Suprapubic skin (tissue), 4 donors: ENCODE measurements around the gene ZNF724. TPM values are rescaled to one million over a fixed set of nuclear protein-coding genes. Genes with fewer than 3 reads are reported as not detected.
"Not testable (repeated sequence)": the region's sequence is repeated elsewhere in the genome, so short reads cannot be mapped to it uniquely, and the experiment has no call there.

Experiments
- DNase-seq, 2 donors: peaks; one replicate each; pipeline ENCODE4 v3.0.0-alpha.2; 2019; ENCODE audit warnings: low spot score in 2 of 2
- H3K27ac ChIP-seq: fragments of 200-600 bp; sonication (generic); one replicate; pipeline ENCODE4 v1.5.1; 2019
- H3K27me3 ChIP-seq: fragments of 200-600 bp; sonication (generic); one replicate; pipeline ENCODE4 v1.5.1; 2019
- H3K36me3 ChIP-seq: fragments of 200-600 bp; sonication (generic); one replicate; pipeline ENCODE4 v1.5.1; 2019
- H3K4me1 ChIP-seq: fragments of 200-600 bp; sonication (generic); one replicate; pipeline ENCODE4 v1.5.1; 2019
- H3K4me3 ChIP-seq: fragments of 200-600 bp; sonication (generic); one replicate; pipeline ENCODE4 v1.5.1; 2019; ENCODE audit warnings: mild to moderate bottlenecking
- H3K9me3 ChIP-seq: fragments of 200-600 bp; sonication (generic); one replicate; pipeline ENCODE4 v1.5.1; 2019
- CTCF ChIP-seq, 2 donors: fragments of 200-600 bp in 1 of 2; fragments of 450-650 bp in 1 of 2; sonication (generic) in 1 of 2; IDR thresholded peaks; one replicate each; pipeline ENCODE4 v1.5.1; 2016 to 2019; ENCODE audit warnings: antibody characterized with exemption in 2 of 2, mild to moderate bottlenecking in 1 of 2, moderate library complexity in 1 of 2
- EP300 ChIP-seq: sonication (generic); formaldehyde crosslinking; IDR thresholded peaks from one replicate; pipeline ENCODE4 v1.6.1; 2017; ENCODE audit warnings: antibody characterized with exemption
- POLR2A ChIP-seq, 2 donors: fragments of 450-650 bp; IDR thresholded peaks; one replicate each; pipeline ENCODE4 v1.6.1; 2017; ENCODE audit warnings: antibody characterized with exemption in 2 of 2, mild to moderate bottlenecking in 2 of 2, moderate library complexity in 2 of 2
- POLR2AphosphoS5 ChIP-seq, 3 donors: sonication (generic); formaldehyde crosslinking; IDR thresholded peaks; one replicate each; pipeline ENCODE4 v1.6.1; 2017; ENCODE audit warnings: antibody characterized with exemption in 3 of 3
- WGBS: methylation state at CpG from one replicate; pipeline ENCODE4 v1.1.5; 2018; 5-methylcytosine and 5-hydroxymethylcytosine counted together
- total RNA-seq, 4 donors: library from RNA; depleted of rRNA; stranded (reverse); fragments of >200 nt; gene quantifications; one replicate each; pipeline ENCODE4 v1.1.0, GENCODE V29; 2016

Gene ZNF724
- total RNA-seq, 4 donors from 2014 or later = 2.3 to 3.9 (median 3.3) TPM

GRCh38 chr19:23285948-23286347, 35.8 kb upstream of the ZNF724 start:
- no peak for DNase-seq
- H3K36me3 ChIP-seq = no peaks in the 10 kb centered on the region
- H3K4me3 ChIP-seq = no peak overlapping the region
- H3K27ac ChIP-seq = no peak overlapping the region
- TF ChIP-seq EP300 (no peak), POLR2A (IDR thresholded peaks at IDR 0.05) (no peak), POLR2AphosphoS5 (IDR thresholded peaks at IDR 0.05) (no peak), CTCF (IDR thresholded peaks at IDR 0.05) (no peak)
- no peaks in the 10 kb centered on the region for H3K4me1 ChIP-seq
- H3K27me3 ChIP-seq = no peaks in the 10 kb centered on the region
- 96% methylated on average over 1 of the region's 1 CpG for WGBS
- no peaks in the 10 kb centered on the region for H3K9me3 ChIP-seq

- H3K27me3 ChIP-seq, H3K4me3 ChIP-seq, H3K27ac ChIP-seq, H3K9me3 ChIP-seq, H3K4me1 ChIP-seq, DNase-seq, H3K36me3 ChIP-seq: not testable (repeated sequence)
- WGBS = 84% methylated on average over 2 of the region's 2 CpGs
Observed at GRCh38 chr19:23285326-23285725, 35.1 kb upstream of the ZNF724 start.

GRCh38 chr19:23283925-23284324, 33.7 kb upstream of the ZNF724 start:
- H3K36me3 ChIP-seq = no peaks in the 10 kb centered on the region
- 16% methylated on average over 6 of the region's 6 CpGs for WGBS
- H3K27me3 ChIP-seq = no peaks in the 10 kb centered on the region
- no peak for DNase-seq
- TF ChIP-seq POLR2A (IDR thresholded peaks at IDR 0.05) (no peak), CTCF (IDR thresholded peaks at IDR 0.05) (peak; percentile 44 to 65)
- H3K27ac ChIP-seq = no peak overlapping the region
- no peaks in the 10 kb centered on the region for H3K4me1 ChIP-seq
- no peak overlapping the region for H3K4me3 ChIP-seq
- no peaks in the 10 kb centered on the region for H3K9me3 ChIP-seq

GRCh38 chr19:23281663-23282276, 31.6 kb upstream of the ZNF724 start:
- no peak for DNase-seq
- WGBS = 89% methylated on average over 4 of the region's 4 CpGs
- Histone ChIP-seq H3K36me3 (no peaks in the 10 kb centered on the region), H3K27me3 (no peaks in the 10 kb centered on the region), H3K4me3 (no peak overlapping the region), H3K27ac (no peak overlapping the region), H3K9me3 (no peaks in the 10 kb centered on the region), H3K4me1 (no peaks in the 10 kb centered on the region)
- no peak for TF ChIP-seq POLR2AphosphoS5 (IDR thresholded peaks at IDR 0.05)
- TF ChIP-seq CTCF (IDR thresholded peaks at IDR 0.05) = no peak
- TF ChIP-seq EP300 = no peak
- no peak for TF ChIP-seq POLR2A (IDR thresholded peaks at IDR 0.05)

- not testable (repeated sequence) for H3K4me1 ChIP-seq, H3K9me3 ChIP-seq, H3K36me3 ChIP-seq, DNase-seq, H3K4me3 ChIP-seq, H3K27me3 ChIP-seq, H3K27ac ChIP-seq
- WGBS = 54% methylated on average over 3 of the region's 3 CpGs
Observed at GRCh38 chr19:23278118-23278517, 27.9 kb upstream of the ZNF724 start.

- peak; percentile 95 to 96 for DNase-seq
Observed at GRCh38 chr19:23273590-23274412, 23.6 kb upstream of the ZNF724 start.

More at GRCh38 chr19:23273590-23274412, 23.6 kb upstream of the ZNF724 start:
- Histone ChIP-seq H3K9me3 (no peaks in the 10 kb centered on the region), H3K36me3 (peaks cover 7% of the 10 kb centered on the region), H3K27ac (peak overlapping the region; percentile 90), H3K27me3 (no peaks in the 10 kb centered on the region), H3K4me3 (peak overlapping the region; percentile 83), H3K4me1 (peaks cover 14% of the 10 kb centered on the region)
- no peak for TF ChIP-seq EP300
- peak in 1 of 2 donors; percentile 81 for TF ChIP-seq POLR2A (IDR thresholded peaks at IDR 0.05)
- peak in 2 of 3 donors; percentile 13 to 37 for TF ChIP-seq POLR2AphosphoS5 (IDR thresholded peaks at IDR 0.05)
- no peak for TF ChIP-seq CTCF (IDR thresholded peaks at IDR 0.05)
- 0% methylated on average over 30 of the region's 50 CpGs for WGBS
